GM12878 (cell line): ENCODE measurements around the gene IVD. TPM values are rescaled to one million over a fixed set of nuclear protein-coding genes. Genes with fewer than 3 reads are reported as not detected.

Experiments used
- ATAC-seq: fragments of 200-7000 bp; cut with Tn5 transposase; 3 replicates; pipeline ENCODE4 v1.9.1; 2020; ENCODE audit warnings: mild to moderate bottlenecking, moderate library complexity
- BruUV-seq: library from RNA; stranded (reverse); fragments of 400-500 nt; replicated peaks from 2 replicates; lab custom pipeline; 2021; lab: Mats Ljungman, UMichigan
- CTCF ChIA-PET: fragments of 300-600 bp; sonication (Branson Sonifier 250); formaldehyde crosslinking; extraction: SDS; loops from one replicate; lab custom pipeline; 2021; ENCODE audit warnings: inconsistent platforms; lab: Yijun Ruan, JAX
- POLR2A ChIA-PET: fragments of 350-600 bp; formaldehyde crosslinking; extraction: SDS; loops from one replicate; lab custom pipeline; 2021; ENCODE audit warnings: inconsistent platforms; lab: Charles Lee
- RAD21 ChIA-PET: fragments of 300-600 bp; sonication (Branson Sonifier 250); formaldehyde crosslinking; loops from one replicate; lab custom pipeline; 2023; ENCODE audit warnings: antibody characterized with exemption; ENCODE audit not compliant: unreplicated experiment; lab: Charles Lee
- SMC1A ChIA-PET: fragments of 300-600 bp; sonication (Branson Sonifier 250); formaldehyde crosslinking; loops from one replicate; lab custom pipeline; 2023; ENCODE audit not compliant: unreplicated experiment, uncharacterized antibody; lab: Charles Lee
- DNase-seq: peaks from one replicate; pipeline ENCODE4 v3.0.0-alpha.2; 2011; ENCODE audit warnings: low read depth, low spot score
- FAIRE-seq: peaks from 3 replicates; lab custom pipeline; 2011; peaks lifted over from hg19 to GRCh38; lab: Jason Lieb, UNC
- H2AFZ ChIP-seq: 2 replicates; pipeline ENCODE4 v1.6.0; 2011; ENCODE audit warnings: low read depth, low read length, control low read depth; ENCODE audit not compliant: control insufficient read depth
- H3K27ac ChIP-seq: 2 replicates; pipeline ENCODE4 v1.5.1; 2011; ENCODE audit warnings: control low read depth; ENCODE audit not compliant: control insufficient read depth, insufficient read depth
- H3K27me3 ChIP-seq, 2 experiments: replicated peaks in 1 of 2; 2 replicates each; pipeline versions ENCODE4 v1.6.0 to v1.6.1; 2011; ENCODE audit warnings: low read length in 1 of 2; ENCODE audit not compliant: control insufficient read depth in 2 of 2, insufficient read depth in 2 of 2
- H3K36me3 ChIP-seq, 2 experiments: 2 replicates each; pipeline ENCODE4 v1.5.1; 2011; ENCODE audit warnings: low read length in 1 of 2; ENCODE audit not compliant: control insufficient read depth in 2 of 2, insufficient read depth in 2 of 2
- H3K4me1 ChIP-seq: 2 replicates; pipeline ENCODE4 v1.6.1; 2011; ENCODE audit warnings: mild to moderate bottlenecking, low read length, moderate library complexity, mixed read lengths; ENCODE audit not compliant: control insufficient read depth, insufficient read depth
- H3K4me2 ChIP-seq: 2 replicates; pipeline ENCODE4 v1.6.0; 2011; ENCODE audit warnings: control low read depth; ENCODE audit not compliant: control insufficient read depth, insufficient read depth
- H3K4me3 ChIP-seq: fragments of 200-600 bp; sonication (generic); 2 replicates; pipeline ENCODE4 v1.5.1; 2016
- H3K79me2 ChIP-seq: 2 replicates; pipeline ENCODE4 v1.6.0; 2011; ENCODE audit warnings: low read length; ENCODE audit not compliant: control insufficient read depth, insufficient read depth
- H3K9ac ChIP-seq: 2 replicates; pipeline ENCODE4 v1.8.0; 2011; ENCODE audit warnings: low read length, control low read depth, mixed read lengths; ENCODE audit not compliant: control insufficient read depth, insufficient read depth
- H3K9me3 ChIP-seq: replicated peaks from 3 replicates; pipeline ENCODE4 v1.5.1; 2011; ENCODE audit warnings: mild to moderate bottlenecking, low read length; ENCODE audit not compliant: control insufficient read depth, insufficient read depth
- H4K20me1 ChIP-seq: 2 replicates; pipeline ENCODE4 v1.6.0; 2011; ENCODE audit not compliant: control insufficient read depth, insufficient read depth
- HDAC6 ChIP-seq: fragments of 200-600 bp; sonication (generic); IDR thresholded peaks from one replicate; pipeline ENCODE4 v1.8.0; 2017; ENCODE audit warnings: antibody characterized with exemption; ENCODE audit not compliant: unreplicated experiment
- MYC ChIP-seq: IDR thresholded peaks from 2 replicates; pipeline ENCODE4 v1.6.1; 2011; ENCODE audit warnings: mild to moderate bottlenecking, low read length, moderate library complexity, inconsistent platforms; ENCODE audit not compliant: insufficient read depth, insufficient replicate concordance, insufficient read length, severe bottlenecking
- NFYB ChIP-seq: IDR thresholded peaks from 2 replicates; pipeline ENCODE4 v1.6.1; 2011; ENCODE audit warnings: low read depth, mild to moderate bottlenecking, low read length, improper control_type of control experiment, moderate library complexity; ENCODE audit not compliant: insufficient read depth
- NR2F1 ChIP-seq: fragments of 450-650 bp; conservative IDR thresholded peaks from 2 replicates; pipeline ENCODE4 v1.6.1; 2017; ENCODE audit warnings: mild to moderate bottlenecking
- SIX5 ChIP-seq: IDR thresholded peaks from 2 replicates; pipeline ENCODE4 v1.6.1; 2011; ENCODE audit warnings: mild to moderate bottlenecking, low read depth, low read length, moderate library complexity; ENCODE audit not compliant: severe bottlenecking
- SP1 ChIP-seq: IDR thresholded peaks from one replicate; pipeline ENCODE4 v1.6.1; 2011; ENCODE audit warnings: low read depth, low read length
- WGBS: methylation state at CpG from one replicate; pipeline ENCODE4 v1.1.6; 2016; ENCODE audit warnings: low lambda C conversion rate; ENCODE audit not compliant: insufficient replicate concordance, insufficient coverage; ENCODE audit errors: missing lambda C conversion rate; 5-methylcytosine and 5-hydroxymethylcytosine counted together
- in situ Hi-C: fragments of 300-500 bp; cut with MboI; formaldehyde crosslinking; loops from 9 replicates; pipeline ENCODE4 v1.14.3; 2018; ENCODE audit warnings: mixed read lengths
- intact Hi-C: fragments of 100-400 bp; cut with micrococcal nuclease; formaldehyde crosslinking; loops from one replicate; pipeline ENCODE4 v1.14.2; 2022; ENCODE audit not compliant: unreplicated experiment
- polyA plus RNA-seq, 11 experiments: library from polyadenylated mRNA; depleted of rRNA in 4 of 11; unstranded in 6 of 11; stranded (reverse) in 5 of 11; fragments of >200 nt; fragmentation: Nextera tagmentation in 4 of 11; fragmentation: Illumina TruSeq in 1 of 11; extraction: Ambion mirVana in 4 of 11; extraction: Trizol in 1 of 11; gene quantifications; 1 replicate in 1 of 11; 2 replicates in 10 of 11; pipeline versions ENCODE4 v1.2.1 to v1.2.3, GENCODE V29; 2011 to 2016; ENCODE audit warnings: inconsistent platforms in 2 of 11, missing spikeins in 2 of 11, low read depth in 1 of 11
- total RNA-seq, 4 experiments: library from RNA; depleted of rRNA in 3 of 4; stranded (reverse); fragments of >200 nt in 3 of 4; fragmentation: Illumina TruSeq in 1 of 4; extraction: Trizol in 1 of 4; gene quantifications; 2 replicates each; pipeline versions ENCODE4 v1.2.1 to v1.2.3, GENCODE V29; 2013 to 2021

Gene IVD
- total and polyA plus RNA-seq, 10 of the 15 experiments (the other 5 are each of a cell fraction or from before 2014, with no cell fraction given): 5.3 to 59.8 (median 45.7) TPM

DNA sequence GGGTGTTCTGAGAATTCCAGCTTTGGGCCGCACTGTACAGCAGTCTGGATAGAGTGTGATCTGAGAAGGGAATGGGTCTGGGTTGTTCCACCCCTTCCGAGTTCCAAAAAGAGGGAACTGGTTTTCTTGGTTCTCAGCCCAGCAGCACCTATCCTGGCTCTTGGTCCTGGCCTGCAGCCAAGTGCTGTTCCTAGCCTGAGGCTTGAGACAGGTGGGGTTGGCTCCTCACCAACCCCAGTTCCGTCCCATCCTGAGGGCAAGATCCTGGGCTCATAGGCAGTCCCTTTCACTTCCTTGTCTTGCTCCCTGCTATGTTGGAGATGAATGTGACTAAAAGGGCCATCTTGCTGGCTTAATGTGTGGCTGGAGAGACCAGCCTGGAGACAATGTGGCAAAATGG, 15.2 kb downstream of the IVD start:
- no peak overlapping the region for H3K4me2 ChIP-seq
- no peak overlapping the region for H3K9ac ChIP-seq
- no peaks in the 10 kb centered on the region for H3K4me1 ChIP-seq
- H3K27ac ChIP-seq: no peak overlapping the region
- H4K20me1 ChIP-seq: no peaks in the 10 kb centered on the region
- DNase-seq (no peak), FAIRE-seq (no peak), ATAC-seq (no peak)
- TF ChIP-seq HDAC6 (no peak), NR2F1 (no peak), SIX5 (no peak), MYC (no peak), NFYB (no peak), SP1 (no peak)
- in situ Hi-C loops: loop anchor here (5.0 kb wide), 1 partner anchor 73 kb away; no protein-coding TSS in a partner anchor
- no TSS peak for BruUV-seq
- no peak overlapping the region for H3K4me3 ChIP-seq
- H2AFZ ChIP-seq: no peak overlapping the region
- ChIA-PET POLR2A (interaction anchor here (0.9 kb wide), 1 partner anchor 15 kb away, joined by 3 read pairs; the partner anchor contains the start of gene IVD), SMC1A (interaction anchor here (0.7 to 1.6 kb wide), 5 partner anchors 22 to 367 kb away, joined by 3 to 5 read pairs (median 3); partner anchors contain the start of gene KNSTRN), CTCF (interaction anchor here (0.6 to 6.6 kb wide), 13 partner anchors 12 to 203 kb away, joined by 3 to 111 read pairs (median 4); partner anchors contain the start of genes CCDC9B and INAFM2), RAD21 (interaction anchor here (0.9 kb wide), 1 partner anchor 11 kb away, joined by 3 read pairs; no protein-coding TSS in a partner anchor)
- H3K36me3 ChIP-seq: peaks cover 1 to 5% of the 10 kb centered on the region in 2 experiments; a peak in 2 of 4 replicates
- H3K79me2 ChIP-seq: no peaks in the 10 kb centered on the region
- WGBS: 67% methylated on average over 3 of the region's 3 CpGs
- H3K9me3 ChIP-seq: no peaks in the 10 kb centered on the region
- intact Hi-C loops: loop anchor here (5.0 kb wide), 1 partner anchor 143 kb away; no protein-coding TSS in a partner anchor
- no peaks in the 10 kb centered on the region for H3K27me3 ChIP-seq
